HG03108 (cell line): Measurements from ENCODE around the gene GNG12.
"Not testable (repeated sequence)": the region's sequence is repeated elsewhere in the genome, so short reads cannot be mapped to it uniquely, and the experiment has no call there.

Source experiments
- ATAC-seq: cut with Tn5 transposase; IDR thresholded peaks from one replicate; pipeline ENCODE4 v1.9.1; 2021; ENCODE audit warnings: moderate library complexity; ENCODE audit not compliant: unreplicated experiment

The GNG12 gene

GRCh38 chr1:67665307-67665706 is 168.0 kb downstream of the GNG12 start:
- not testable (repeated sequence) for ATAC-seq

DNA sequence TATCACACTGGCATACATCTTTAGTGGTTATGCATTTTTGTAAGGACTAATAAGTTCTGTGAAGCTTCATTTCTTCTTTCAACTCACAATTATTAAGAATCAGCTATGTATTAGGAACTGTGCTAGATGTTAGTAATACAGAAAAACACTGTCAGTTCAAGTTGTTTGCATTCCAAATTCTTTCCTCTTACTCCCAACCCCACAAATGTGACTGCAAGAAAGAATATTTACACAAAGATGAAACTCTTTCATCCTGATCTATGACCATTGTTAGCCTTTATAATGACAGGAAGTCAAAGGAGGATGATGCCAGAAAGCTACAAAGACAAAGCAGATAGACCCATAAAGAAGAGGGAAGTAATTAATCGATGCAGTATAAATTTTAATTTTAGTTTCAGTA is 169.2 kb downstream of the GNG12 start:
- ATAC-seq, result no peak

- no peak for ATAC-seq
Observed at GRCh38 chr1:67662884-67663283, 170.4 kb downstream of the GNG12 start.

GRCh38 chr1:67659229-67659628 is 174.0 kb downstream of the GNG12 start:
- no peak for ATAC-seq

GRCh38 chr1:67657152-67657551 is 176.1 kb downstream of the GNG12 start:
- ATAC-seq, result not testable (repeated sequence)

DNA sequence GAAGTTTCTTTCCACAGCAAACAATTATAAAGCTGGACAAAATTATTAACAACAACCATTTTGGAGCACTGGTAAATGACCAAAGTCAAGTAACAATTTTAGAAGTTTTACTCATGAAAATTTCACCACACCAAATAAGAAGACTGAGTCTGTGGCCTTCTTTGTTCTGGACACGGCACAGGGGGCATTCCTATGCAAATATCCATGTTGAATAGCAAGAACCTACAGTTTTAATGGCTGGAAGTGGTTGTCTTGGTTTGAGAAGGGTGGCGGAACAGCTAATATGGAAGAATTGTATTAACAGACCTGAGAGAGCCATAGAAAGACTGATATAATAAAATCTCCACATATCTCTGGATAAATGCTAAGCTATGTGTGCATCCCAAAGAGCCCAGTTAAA is 177.7 kb downstream of the GNG12 start:
- ATAC-seq, result no peak

DNA sequence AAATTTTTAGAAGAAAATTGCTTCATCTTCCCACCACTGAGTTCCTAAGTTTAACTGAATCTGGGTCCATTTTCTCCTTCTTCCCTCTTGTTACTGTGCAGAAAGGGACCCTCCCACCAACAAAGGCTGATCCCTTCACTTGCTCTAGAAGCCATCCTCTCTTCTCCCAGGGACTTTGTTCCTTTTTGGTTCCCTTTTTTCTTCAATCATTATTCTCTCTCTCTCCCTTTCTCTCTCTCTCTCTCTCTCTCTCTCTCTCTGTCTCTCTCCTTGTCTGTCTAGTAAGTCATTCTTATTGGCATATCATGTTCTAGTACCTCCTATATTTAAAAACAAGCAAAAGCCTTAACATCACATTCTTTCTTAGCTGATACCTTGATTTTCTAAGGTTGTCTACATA is 180.0 kb downstream of the GNG12 start:
- ATAC-seq, result no peak

- ATAC-seq, result no peak
Observed at GRCh38 chr1:67652800-67653199, 180.5 kb downstream of the GNG12 start.
